HG03039 (cell line): ENCODE measurements around the gene WWOX.

Source experiments
- ATAC-seq: cut with Tn5 transposase; IDR thresholded peaks from one replicate; pipeline ENCODE4 v1.9.1; 2021; ENCODE audit warnings: mild to moderate bottlenecking, moderate library complexity; ENCODE audit not compliant: unreplicated experiment

Gene WWOX

GRCh38 chr16:79171504-79171903, 1072.0 kb downstream of the WWOX start:
- ATAC-seq = no peak

GRCh38 chr16:79171931-79172705, 1072.7 kb downstream of the WWOX start:
- ATAC-seq = no peak

GRCh38 chr16:79172976-79173500, 1073.6 kb downstream of the WWOX start:
- ATAC-seq = no peak

GRCh38 chr16:79173919-79174318, 1074.5 kb downstream of the WWOX start:
- ATAC-seq = no peak

- ATAC-seq = no peak
Measured at GRCh38 chr16:79175286-79176057, 1076.0 kb downstream of the WWOX start.

GRCh38 chr16:79177018-79177417, 1077.6 kb downstream of the WWOX start:
- ATAC-seq = no peak

- ATAC-seq = no peak
Measured at GRCh38 chr16:79181419-79181818, 1082.0 kb downstream of the WWOX start.

- ATAC-seq = no peak
Measured at GRCh38 chr16:79182616-79183015, 1083.2 kb downstream of the WWOX start.

- ATAC-seq = no peak
Measured at GRCh38 chr16:79183571-79183970, 1084.1 kb downstream of the WWOX start.

- ATAC-seq = no peak
Measured at GRCh38 chr16:79184464-79185030, 1085.1 kb downstream of the WWOX start.

GRCh38 chr16:79185711-79186110, 1086.3 kb downstream of the WWOX start:
- no peak for ATAC-seq

GRCh38 chr16:79186196-79186595, 1086.7 kb downstream of the WWOX start:
- no peak for ATAC-seq

- ATAC-seq = no peak
Measured at GRCh38 chr16:79188115-79188738, 1088.8 kb downstream of the WWOX start.

- no peak for ATAC-seq
Measured at GRCh38 chr16:79188739-79189122, 1089.3 kb downstream of the WWOX start.

- no peak for ATAC-seq
Measured at GRCh38 chr16:79190542-79190941, 1091.1 kb downstream of the WWOX start.

- no peak for ATAC-seq
Measured at GRCh38 chr16:79191933-79192332, 1092.5 kb downstream of the WWOX start.

- ATAC-seq = no peak
Measured at GRCh38 chr16:79192904-79193303, 1093.5 kb downstream of the WWOX start.

- ATAC-seq = no peak
Measured at GRCh38 chr16:79194291-79194690, 1094.8 kb downstream of the WWOX start.

GRCh38 chr16:79195938-79196337, 1096.5 kb downstream of the WWOX start:
- no peak for ATAC-seq

- ATAC-seq = no peak
Measured at GRCh38 chr16:79201436-79201835, 1102.0 kb downstream of the WWOX start.

GRCh38 chr16:79202977-79203376, 1103.5 kb downstream of the WWOX start:
- ATAC-seq = no peak
